Neuronal stem cell (in vitro differentiated cells): ENCODE measurements around the gene FOXA3.

Source experiments
- DNase-seq: peaks from one replicate; pipeline ENCODE4 v3.0.0-alpha.2; 2013; ENCODE audit warnings: low spot score
- H2AFZ ChIP-seq: one replicate; pipeline ENCODE4 v1.6.1; 2013; ENCODE audit warnings: mild to moderate bottlenecking, low read length, inconsistent platforms
- H2AK5ac ChIP-seq: 2 replicates; pipeline ENCODE4 v1.6.1; 2013; ENCODE audit warnings: low read depth, mild to moderate bottlenecking, inconsistent platforms, low read length, moderate library complexity, mixed read lengths
- H2BK120ac ChIP-seq: 2 replicates; pipeline ENCODE4 v1.6.1; 2013; ENCODE audit warnings: low read depth, mild to moderate bottlenecking, inconsistent platforms, low read length, moderate library complexity, mixed read lengths
- H2BK12ac ChIP-seq: one replicate; pipeline ENCODE4 v1.6.1; 2013; ENCODE audit warnings: low read length, inconsistent platforms
- H2BK15ac ChIP-seq: 2 replicates; pipeline ENCODE4 v1.6.1; 2013; ENCODE audit warnings: mild to moderate bottlenecking, low read length, inconsistent platforms, mixed read lengths
- H2BK5ac ChIP-seq: one replicate; pipeline ENCODE4 v1.6.1; 2013; ENCODE audit warnings: inconsistent platforms, mild to moderate bottlenecking, low read length, moderate library complexity
- H3K14ac ChIP-seq: one replicate; pipeline ENCODE4 v1.6.1; 2013; ENCODE audit warnings: low read length, inconsistent platforms
- H3K18ac ChIP-seq: 2 replicates; pipeline ENCODE4 v1.6.1; 2013; ENCODE audit warnings: low read length, inconsistent platforms
- H3K23ac ChIP-seq: 2 replicates; pipeline ENCODE4 v1.6.1; 2013; ENCODE audit warnings: low read depth, mild to moderate bottlenecking, mixed read lengths, low read length, inconsistent platforms; ENCODE audit not compliant: poor library complexity
- H3K27ac ChIP-seq: replicated peaks from 3 replicates; pipeline ENCODE4 v1.5.1; 2013; ENCODE audit warnings: low read length, inconsistent platforms
- H3K27me3 ChIP-seq, 3 experiments: 2 replicates each; pipeline ENCODE4 v1.6.1; 2013; ENCODE audit warnings: low read length in 3 of 3, mild to moderate bottlenecking in 2 of 3, inconsistent platforms in 1 of 3, low read depth in 1 of 3, mixed read lengths in 1 of 3, moderate library complexity in 1 of 3; ENCODE audit not compliant: control insufficient read depth in 3 of 3, insufficient read depth in 3 of 3
- H3K36me3 ChIP-seq, 2 donors: replicated peaks in 1 of 2; 2 replicates each; pipeline ENCODE4 v1.6.1; 2013; ENCODE audit warnings: low read length in 2 of 2; ENCODE audit not compliant: control insufficient read depth in 2 of 2, insufficient read depth in 2 of 2
- H3K4ac ChIP-seq: 2 replicates; pipeline ENCODE4 v1.6.1; 2013; ENCODE audit warnings: inconsistent platforms, mild to moderate bottlenecking, low read length, moderate library complexity
- H3K4me1 ChIP-seq, 2 donors: 1 replicate in 1 of 2; 2 replicates in 1 of 2; pipeline ENCODE4 v1.6.1; 2013; ENCODE audit warnings: low read length in 2 of 2, low read depth in 1 of 2; ENCODE audit not compliant: control insufficient read depth in 2 of 2, insufficient read depth in 1 of 2
- H3K4me2 ChIP-seq: one replicate; pipeline ENCODE4 v1.6.1; 2013; ENCODE audit warnings: mild to moderate bottlenecking, low read length, inconsistent platforms; ENCODE audit not compliant: insufficient read depth, poor library complexity, severe bottlenecking
- H3K4me3 ChIP-seq, 2 donors: 2 replicates each; pipeline ENCODE4 v1.5.1; 2013; ENCODE audit warnings: low read length in 2 of 2, mild to moderate bottlenecking in 2 of 2, inconsistent platforms in 1 of 2, moderate library complexity in 1 of 2
- H3K79me1 ChIP-seq: one replicate; pipeline ENCODE4 v1.6.1; 2013; ENCODE audit warnings: low read depth, mild to moderate bottlenecking, inconsistent platforms, low read length, moderate library complexity
- H3K9ac ChIP-seq: one replicate; pipeline ENCODE4 v1.6.1; 2013; ENCODE audit warnings: mild to moderate bottlenecking, low read depth, low read length, inconsistent platforms; ENCODE audit not compliant: poor library complexity
- H3K9me3 ChIP-seq, 2 donors: replicated peaks in 1 of 2; 2 replicates each; pipeline versions ENCODE3 to v1.6.1; 2013; ENCODE audit warnings: low read length in 2 of 2, mild to moderate bottlenecking in 2 of 2, inconsistent platforms in 1 of 2, low read depth in 1 of 2, mixed read lengths in 1 of 2, moderate library complexity in 1 of 2; ENCODE audit not compliant: control insufficient read depth in 2 of 2, insufficient read depth in 1 of 2
- H4K8ac ChIP-seq: one replicate; pipeline ENCODE4 v1.6.1; 2013; ENCODE audit warnings: low read depth, mild to moderate bottlenecking, inconsistent platforms, low read length, moderate library complexity
- H4K91ac ChIP-seq: one replicate; pipeline ENCODE4 v1.6.1; 2013; ENCODE audit warnings: low read length, low read depth, mild to moderate bottlenecking, inconsistent platforms; ENCODE audit not compliant: poor library complexity
- WGBS, 2 donors: extraction: QIAGEN DNeasy Blood & Tissue Kit; methylation state at CpG; one replicate each; pipeline ENCODE4 v1.1.7; 2013; ENCODE audit warnings: missing lambda C conversion rate in 2 of 2, mixed read lengths in 1 of 2; ENCODE audit not compliant: insufficient read length in 2 of 2, insufficient replicate concordance in 1 of 2; ENCODE audit errors: extremely low coverage in 2 of 2; 5-methylcytosine and 5-hydroxymethylcytosine counted together

Gene FOXA3

GRCh38 chr19:45828523-45828922 lies 35.6 kb upstream of the FOXA3 start:
- Histone ChIP-seq H3K4me3 (peak overlapping the region in 1 of 2 donors; percentile 32), H2BK15ac (no peak overlapping the region), H3K79me1 (peaks cover 2% of the 10 kb centered on the region), H2AK5ac (no peak overlapping the region), H3K4ac (no peak overlapping the region), H3K27me3 (no peaks in the 10 kb centered on the region), H3K36me3 (peaks cover 71 to 96% of the 10 kb centered on the region in 2 donors), H2AFZ (no peak overlapping the region), H2BK120ac (no peak overlapping the region), H4K91ac (no peak overlapping the region), H3K18ac (no peak overlapping the region), H3K14ac (no peak overlapping the region), H3K4me2 (no peak overlapping the region), H3K4me1 (no peaks in the 10 kb centered on the region), H4K8ac (no peak overlapping the region), H3K23ac (no peak overlapping the region), H3K9me3 (peaks cover 0 to 2% of the 10 kb centered on the region in 2 donors), H2BK12ac (no peak overlapping the region), H3K27ac (no peak overlapping the region), H2BK5ac (no peak overlapping the region), H3K9ac (no peak overlapping the region)
- DNase-seq = no peak
- no CpG with 5 or more reads among the region's 9 CpGs for WGBS, 2 donors

- no peak overlapping the region for H3K18ac ChIP-seq
- H2AFZ ChIP-seq = no peak overlapping the region
- H2BK5ac ChIP-seq = no peak overlapping the region
- no peak overlapping the region for H2BK12ac ChIP-seq
- H3K4me3 ChIP-seq = peak overlapping the region in 1 of 2 donors; percentile 52
- no peak overlapping the region for H2BK120ac ChIP-seq
- H3K4ac ChIP-seq = no peak overlapping the region
- no peaks in the 10 kb centered on the region for H3K4me1 ChIP-seq
- H3K79me1 ChIP-seq = peaks cover 2% of the 10 kb centered on the region
- H3K27ac ChIP-seq = no peak overlapping the region
- no peak overlapping the region for H3K4me2 ChIP-seq
- H3K9ac ChIP-seq = no peak overlapping the region
- no peak overlapping the region for H2BK15ac ChIP-seq
- DNase-seq = no peak
- H3K36me3 ChIP-seq = peaks cover 70 to 96% of the 10 kb centered on the region in 2 donors
- H4K8ac ChIP-seq = no peak overlapping the region
- no peak overlapping the region for H2AK5ac ChIP-seq
- H3K23ac ChIP-seq = no peak overlapping the region
- no peaks in the 10 kb centered on the region for H3K27me3 ChIP-seq
- no peak overlapping the region for H3K14ac ChIP-seq
- WGBS, 2 donors = no CpG with 5 or more reads among the region's 16 CpGs
- H4K91ac ChIP-seq = no peak overlapping the region
- peaks cover 0 to 2% of the 10 kb centered on the region in 2 donors for H3K9me3 ChIP-seq
These were observed 35.2 kb upstream of the FOXA3 start for GRCh38 chr19:45828945-45829344.

- Histone ChIP-seq H2AK5ac (no peak overlapping the region), H3K9me3 (peaks cover 5 to 12% of the 10 kb centered on the region in 2 donors), H3K4ac (no peak overlapping the region), H2AFZ (no peak overlapping the region), H3K23ac (no peak overlapping the region), H3K4me1 (no peaks in the 10 kb centered on the region), H3K36me3 (peaks cover 50 to 95% of the 10 kb centered on the region in 2 donors), H2BK5ac (no peak overlapping the region), H2BK15ac (no peak overlapping the region), H2BK12ac (no peak overlapping the region), H2BK120ac (no peak overlapping the region), H3K27ac (no peak overlapping the region), H4K91ac (no peak overlapping the region), H3K4me2 (no peak overlapping the region), H3K79me1 (peaks cover 2% of the 10 kb centered on the region), H3K4me3 (peak overlapping the region in 1 of 2 donors; percentile 48), H3K14ac (no peak overlapping the region), H3K9ac (no peak overlapping the region), H3K27me3 (no peaks in the 10 kb centered on the region), H4K8ac (no peak overlapping the region), H3K18ac (no peak overlapping the region)
- WGBS, 2 donors = no CpG with 5 or more reads among the region's 7 CpGs
- DNase-seq = no peak
These were observed 29.2 kb upstream of the FOXA3 start for GRCh38 chr19:45834970-45835369.

- H3K27ac ChIP-seq = no peak overlapping the region
- WGBS, 2 donors = no CpG with 5 or more reads among the region's 14 CpGs
- no peaks in the 10 kb centered on the region for H3K4me1 ChIP-seq
- H3K18ac ChIP-seq = no peak overlapping the region
- H3K4ac ChIP-seq = no peak overlapping the region
- H3K4me3 ChIP-seq = peak overlapping the region in 1 of 2 donors; percentile 22
- no peak overlapping the region for H2BK15ac ChIP-seq
- no peak overlapping the region for H2AK5ac ChIP-seq
- peak overlapping the region; percentile 64 for H4K91ac ChIP-seq
- no peak overlapping the region for H2AFZ ChIP-seq
- peaks cover 7 to 12% of the 10 kb centered on the region in 2 donors for H3K9me3 ChIP-seq
- peaks cover 51 to 96% of the 10 kb centered on the region in 2 donors for H3K36me3 ChIP-seq
- peaks cover 3% of the 10 kb centered on the region for H3K79me1 ChIP-seq
- no peak overlapping the region for H2BK12ac ChIP-seq
- H3K23ac ChIP-seq = no peak overlapping the region
- peak overlapping the region; percentile 82 for H2BK5ac ChIP-seq
- H4K8ac ChIP-seq = no peak overlapping the region
- no peaks in the 10 kb centered on the region for H3K27me3 ChIP-seq
- H2BK120ac ChIP-seq = no peak overlapping the region
- no peak overlapping the region for H3K14ac ChIP-seq
- H3K9ac ChIP-seq = peak overlapping the region; percentile 21
- DNase-seq = no peak
- no peak overlapping the region for H3K4me2 ChIP-seq
These were observed 21.9 kb upstream of the FOXA3 start for GRCh38 chr19:45842198-45842597.
